ENCODE data around the gene ZNF181. TPM values are rescaled to one million over a fixed set of nuclear protein-coding genes. Genes with fewer than 3 reads are reported as not detected.

The ZNF181 gene
- total RNA-seq, 1 donor from 2014 or later: 25.5 TPM

- Histone ChIP-seq H3K9me3 (no peaks in the 10 kb centered on the region), H3K27me3 (no peaks in the 10 kb centered on the region), H3K4me1 (no peaks in the 10 kb centered on the region), H3K27ac (no peak overlapping the region), H3K4me3 (no peak overlapping the region), H3K36me3 (no peaks in the 10 kb centered on the region)
- no peak for DNase-seq (ENCODE audit: extremely low spot score in 2 of 2)
- intact Hi-C loops (cut with DNase I): no loop called here
- TF ChIP-seq POLR2A (IDR thresholded peaks at IDR 0.05) (no peak), POLR2AphosphoS5 (IDR thresholded peaks at IDR 0.05; ENCODE audit: insufficient read depth in 1 of 2, low read depth in 1 of 2) (no peak)
Observed at GRCh38 chr19:34692549-34692948, 41.5 kb upstream of the ZNF181 start.

DNA sequence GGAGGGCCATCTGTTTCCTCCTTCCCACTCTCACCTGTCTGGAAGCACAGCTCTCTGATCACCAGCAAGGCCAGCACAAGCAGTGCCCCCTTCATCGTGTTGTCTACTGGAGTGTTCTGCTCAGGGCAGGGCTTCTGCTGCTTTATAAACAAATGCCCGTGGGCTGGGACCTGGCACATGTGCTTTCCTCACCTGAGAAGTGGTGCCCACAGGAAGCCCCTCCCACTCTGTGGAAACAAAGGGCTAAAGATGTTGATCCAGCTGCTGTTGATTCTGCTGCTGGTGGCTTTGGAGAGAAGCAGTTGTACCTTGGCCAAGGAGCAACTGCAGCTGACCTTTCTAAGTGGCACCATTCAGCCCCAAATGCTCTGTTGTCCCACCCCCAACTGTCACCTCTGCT is 26.4 kb upstream of the ZNF181 start:
- no peak for TF ChIP-seq CTCF (IDR thresholded peaks at IDR 0.05)
- no peak for TF ChIP-seq POLR2AphosphoS5 (IDR thresholded peaks at IDR 0.05; ENCODE audit: insufficient read depth in 1 of 2, low read depth in 1 of 2)
- TF ChIP-seq POLR2A (IDR thresholded peaks at IDR 0.05): no peak
- intact Hi-C loops (cut with DNase I): loop anchor here (5.0 kb wide), 1 partner anchor 70 kb away; no protein-coding TSS in a partner anchor

DNA sequence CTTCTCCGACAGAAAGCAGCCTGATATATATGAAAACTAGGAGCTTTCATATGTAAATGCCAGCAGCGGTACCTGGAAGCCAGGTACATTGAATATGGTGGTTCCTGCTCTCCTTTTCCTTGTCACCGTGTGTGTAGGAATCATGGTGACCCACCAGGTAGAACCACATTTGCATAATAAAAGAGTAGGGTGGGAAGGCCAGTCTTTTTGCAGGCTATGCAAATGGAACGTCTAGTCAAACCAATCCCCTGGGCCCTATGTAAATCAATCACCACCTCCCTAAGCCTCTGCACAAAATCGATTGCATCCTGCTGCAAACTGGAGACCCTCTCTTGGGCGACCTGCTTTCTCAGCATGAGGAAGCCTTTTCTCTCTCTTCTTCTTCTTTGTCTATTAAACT is 22.2 kb upstream of the ZNF181 start:
- TF ChIP-seq CTCF (IDR thresholded peaks at IDR 0.05): no peak
- no peak for TF ChIP-seq POLR2AphosphoS5 (IDR thresholded peaks at IDR 0.05; ENCODE audit: insufficient read depth in 1 of 2, low read depth in 1 of 2)
- TF ChIP-seq POLR2A (IDR thresholded peaks at IDR 0.05): no peak
- DNase-seq (ENCODE audit: extremely low spot score in 2 of 2): no peak
- H3K4me1 ChIP-seq: no peaks in the 10 kb centered on the region
- intact Hi-C loops (cut with DNase I): loop anchor here (10.0 kb wide), 1 partner anchor 567 kb away; no protein-coding TSS in a partner anchor
- H3K36me3 ChIP-seq: no peaks in the 10 kb centered on the region
- no peaks in the 10 kb centered on the region for H3K9me3 ChIP-seq
- H3K4me3 ChIP-seq: no peak overlapping the region
- no peaks in the 10 kb centered on the region for H3K27me3 ChIP-seq
- no peak overlapping the region for H3K27ac ChIP-seq

More for the DNA sequence above, 26.4 kb upstream of the ZNF181 start:
- Histone ChIP-seq H3K4me1 (no peaks in the 10 kb centered on the region), H3K27ac (no peak overlapping the region), H3K9me3 (no peaks in the 10 kb centered on the region), H3K4me3 (no peak overlapping the region), H3K27me3 (no peaks in the 10 kb centered on the region), H3K36me3 (no peaks in the 10 kb centered on the region)
- DNase-seq (ENCODE audit: extremely low spot score in 2 of 2): no peak

GRCh38 chr19:34712395-34713261 is 21.4 kb upstream of the ZNF181 start:
- intact Hi-C loops (cut with DNase I): loop anchor here (10.0 kb wide), 1 partner anchor 568 kb away; no protein-coding TSS in a partner anchor
- Histone ChIP-seq H3K27me3 (no peaks in the 10 kb centered on the region), H3K36me3 (no peaks in the 10 kb centered on the region), H3K27ac (no peak overlapping the region), H3K9me3 (no peaks in the 10 kb centered on the region), H3K4me3 (no peak overlapping the region), H3K4me1 (no peaks in the 10 kb centered on the region)
- TF ChIP-seq POLR2AphosphoS5 (IDR thresholded peaks at IDR 0.05; ENCODE audit: insufficient read depth in 1 of 2, low read depth in 1 of 2): peak in 1 of 2 donors; percentile 43
- TF ChIP-seq CTCF (IDR thresholded peaks at IDR 0.05): peak; percentile 71 to 96 (median 84)
- TF ChIP-seq POLR2A (IDR thresholded peaks at IDR 0.05): no peak
- DNase-seq (ENCODE audit: extremely low spot score in 2 of 2): no peak

DNA sequence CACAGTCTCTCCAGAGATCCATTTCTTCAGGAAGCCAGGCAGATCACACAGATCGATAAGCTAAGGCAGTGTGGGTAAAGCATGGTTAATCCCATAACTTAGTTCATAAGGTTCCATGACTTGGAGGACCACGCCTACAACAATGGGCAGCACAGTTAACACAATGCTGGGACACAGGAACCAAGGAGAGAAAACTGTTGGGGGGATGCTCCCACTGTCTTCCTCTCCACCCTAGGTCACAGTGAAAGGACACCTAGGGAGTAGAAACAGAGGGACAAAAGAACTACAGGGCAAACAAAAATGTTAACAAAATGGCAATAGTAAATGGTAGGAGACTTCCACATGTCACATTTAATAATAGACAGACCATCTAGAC is 20.8 kb upstream of the ZNF181 start:
- Histone ChIP-seq H3K4me1 (no peaks in the 10 kb centered on the region), H3K9me3 (no peaks in the 10 kb centered on the region), H3K4me3 (no peak overlapping the region), H3K36me3 (no peaks in the 10 kb centered on the region), H3K27ac (no peak overlapping the region), H3K27me3 (no peaks in the 10 kb centered on the region)
- TF ChIP-seq POLR2AphosphoS5 (IDR thresholded peaks at IDR 0.05; ENCODE audit: insufficient read depth in 1 of 2, low read depth in 1 of 2) (no peak), POLR2A (IDR thresholded peaks at IDR 0.05) (no peak), CTCF (IDR thresholded peaks at IDR 0.05) (no peak)
- intact Hi-C loops (cut with DNase I): loop anchor here (10.0 kb wide), 1 partner anchor 568 kb away; no protein-coding TSS in a partner anchor
- DNase-seq (ENCODE audit: extremely low spot score in 2 of 2): no peak
